NCI-H2029 treated with DMSO at 0.1 percent for 48 hours (cell line): ENCODE results near the gene DPYSL3.
A peak's percentile ranks its signal among the peaks of the same experiment; 100 is the strongest.

ENCODE experiments used
- DNase-seq: peaks from one replicate; lab custom pipeline; 2025; lab: John Stamatoyannopoulos, UW

Gene DPYSL3

DNA sequence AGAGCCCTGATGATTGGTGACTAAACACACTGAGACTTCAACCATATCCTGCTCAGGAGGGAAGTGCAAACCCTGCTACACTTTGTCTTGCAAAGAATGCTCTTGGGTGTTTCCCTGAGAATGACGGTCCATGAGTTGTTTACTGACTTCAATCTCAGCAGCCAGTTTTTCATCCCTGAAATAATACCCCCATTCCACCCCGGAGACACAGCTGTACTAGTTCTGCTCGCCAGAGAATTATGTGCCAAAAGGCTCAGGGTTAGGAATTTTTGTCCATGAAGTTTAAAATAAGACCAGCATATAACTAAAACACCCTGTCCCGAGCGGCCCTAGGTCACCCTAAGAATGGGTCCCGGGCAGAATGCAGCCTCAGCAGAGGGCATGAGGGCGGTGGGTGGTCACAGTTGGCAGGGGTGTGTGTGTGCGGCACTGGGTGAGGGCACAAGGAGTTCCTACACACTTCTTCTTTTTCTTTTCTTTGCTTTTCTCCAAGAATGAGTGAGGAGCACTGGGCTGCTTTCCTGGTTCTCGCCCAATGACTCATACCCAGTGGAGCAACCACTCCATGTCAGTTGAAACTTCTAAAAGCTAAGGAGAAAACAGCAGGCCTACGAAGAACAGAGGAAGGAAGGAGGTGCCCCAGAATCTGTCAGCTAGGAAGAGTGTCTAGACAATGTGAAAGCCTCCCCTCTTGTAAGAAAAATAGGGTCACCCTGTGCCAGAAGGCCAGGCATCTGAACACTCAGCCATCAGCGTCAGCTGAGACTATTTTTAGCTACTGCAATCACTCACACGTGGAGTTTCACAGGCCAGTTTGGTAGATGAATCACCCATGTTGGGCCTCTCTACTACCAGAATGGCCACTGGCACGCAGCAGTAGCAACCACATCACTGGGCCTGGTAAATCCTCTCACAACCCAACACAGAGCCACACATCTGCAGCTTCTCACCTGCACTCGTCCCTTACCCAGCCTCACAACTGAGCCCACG, 105.9 kb downstream of the DPYSL3 start:
- DNase-seq = no peak

DNA sequence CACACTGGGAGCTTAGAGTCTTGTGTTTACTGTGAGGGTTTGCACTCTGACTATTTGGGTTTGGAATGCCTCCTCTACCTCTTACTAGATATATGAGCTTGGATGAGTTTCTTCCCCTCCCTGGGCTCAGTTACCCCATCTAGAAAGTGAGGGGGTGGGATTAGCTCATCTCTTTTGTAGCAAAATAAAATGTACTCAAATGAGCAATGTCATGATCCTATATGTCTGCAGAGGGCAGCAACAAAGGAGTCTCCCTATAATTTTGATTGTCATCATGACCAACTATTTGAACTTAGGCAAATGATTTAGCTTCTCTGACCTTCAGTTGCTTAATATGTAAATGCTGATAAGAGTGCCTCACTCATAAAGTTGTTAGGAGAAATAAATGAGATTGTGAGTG, 109.0 kb downstream of the DPYSL3 start:
- DNase-seq = no peak

DNA sequence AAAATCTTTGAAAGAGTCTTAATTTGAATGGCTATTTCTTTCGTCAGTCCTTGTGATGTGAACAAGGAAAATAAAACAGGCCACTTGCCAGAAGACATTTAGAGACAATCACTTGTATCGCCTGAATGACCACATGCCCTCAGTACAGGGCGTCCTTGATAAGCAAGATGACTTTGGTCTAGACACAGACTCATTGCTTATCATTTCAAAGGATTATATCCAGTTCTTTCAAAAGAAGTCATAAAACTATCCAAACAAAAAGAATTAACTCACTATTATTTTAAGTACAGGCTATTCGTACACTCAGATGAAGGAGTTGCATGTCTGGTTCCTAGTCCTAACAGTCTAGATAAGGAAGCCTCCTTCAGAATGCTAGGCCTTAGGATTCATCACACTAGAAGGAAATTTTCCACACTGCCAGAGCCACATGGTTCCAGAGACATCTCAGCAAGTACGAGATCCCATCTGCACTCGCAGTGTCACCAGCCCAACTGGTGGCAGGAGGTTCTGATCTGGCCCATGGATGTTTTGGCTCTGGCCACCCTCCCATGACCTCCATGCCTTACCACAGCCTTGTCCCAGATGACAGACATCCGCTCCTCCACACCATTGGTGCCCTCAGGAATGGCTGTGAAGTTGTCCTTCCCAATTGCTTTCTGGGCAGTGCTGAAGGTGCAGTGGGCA, 109.6 kb downstream of the DPYSL3 start:
- DNase-seq = no peak

DNA sequence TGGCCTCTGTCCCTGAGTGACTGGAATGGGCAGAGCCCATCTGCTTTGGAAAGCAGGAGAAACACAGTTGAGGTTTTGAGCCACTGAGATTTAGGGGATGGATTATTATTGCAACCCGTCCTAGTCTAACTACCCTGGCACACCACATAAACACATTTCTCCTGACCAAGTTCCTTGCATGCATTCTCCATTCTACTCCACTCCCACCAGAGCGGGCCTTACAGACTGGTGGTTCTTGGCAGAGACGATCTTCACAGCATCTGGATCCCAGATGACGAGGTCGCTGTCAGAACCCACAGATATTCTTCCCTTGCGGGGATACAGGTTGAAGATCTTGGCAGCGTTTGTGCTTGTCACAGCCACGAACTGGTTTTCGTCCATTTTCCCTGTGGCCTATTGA, 111.0 kb downstream of the DPYSL3 start:
- no peak for DNase-seq

DNA sequence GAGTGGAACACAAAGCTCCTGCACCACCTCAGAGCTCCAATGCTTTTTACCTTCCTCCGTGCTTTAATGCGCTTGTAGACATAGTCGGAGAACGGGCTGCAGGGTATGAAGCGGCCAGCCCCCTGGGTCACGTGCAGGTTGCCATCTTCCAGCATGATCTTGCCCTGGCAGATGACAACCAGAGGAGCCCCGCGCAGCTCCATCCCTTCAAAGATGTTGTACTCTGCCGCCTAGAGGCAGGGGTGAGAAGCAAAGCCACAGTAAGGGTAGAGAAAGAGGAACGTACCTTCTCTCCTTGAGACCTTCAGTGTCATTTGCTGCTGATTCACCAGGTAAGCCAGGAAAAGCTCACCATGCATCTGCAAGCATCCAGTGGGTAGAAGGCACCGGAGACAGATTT, 112.3 kb downstream of the DPYSL3 start:
- DNase-seq = no peak

DNA sequence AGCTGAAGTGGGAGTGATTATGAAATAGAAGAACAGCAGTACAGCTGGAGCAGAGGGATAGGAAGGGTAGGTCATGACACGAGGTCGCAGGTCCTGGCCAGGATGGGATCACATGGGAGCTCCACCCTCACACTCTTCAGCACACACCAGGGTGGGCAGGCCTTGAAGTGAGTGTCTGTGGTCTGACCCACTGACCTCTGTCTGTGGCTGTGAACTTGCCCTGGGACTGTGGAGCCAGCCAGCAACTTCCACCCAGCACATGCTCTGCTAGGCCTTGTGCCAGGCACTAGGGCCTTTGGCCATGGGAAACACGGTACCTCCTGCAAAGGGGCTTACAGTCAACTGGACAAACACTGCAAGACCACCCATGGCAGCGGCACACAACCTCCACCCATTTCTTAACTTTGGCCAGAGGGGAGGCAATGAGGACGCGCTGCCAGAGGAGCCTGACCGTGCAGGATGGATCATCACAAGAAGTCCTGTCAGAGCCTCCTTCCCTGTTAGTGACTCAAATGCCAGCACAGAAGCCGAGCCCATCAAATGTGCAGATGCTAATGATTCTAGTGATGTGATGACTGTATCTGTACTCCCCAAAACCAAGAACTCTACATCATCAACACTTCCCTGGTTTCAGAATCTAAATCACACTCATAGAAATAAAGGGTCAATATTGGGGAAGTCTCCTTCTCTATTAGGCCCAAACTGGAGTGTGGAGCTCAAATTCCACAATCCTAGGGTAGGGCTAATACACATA, 113.6 kb downstream of the DPYSL3 start:
- no peak for DNase-seq

DNA sequence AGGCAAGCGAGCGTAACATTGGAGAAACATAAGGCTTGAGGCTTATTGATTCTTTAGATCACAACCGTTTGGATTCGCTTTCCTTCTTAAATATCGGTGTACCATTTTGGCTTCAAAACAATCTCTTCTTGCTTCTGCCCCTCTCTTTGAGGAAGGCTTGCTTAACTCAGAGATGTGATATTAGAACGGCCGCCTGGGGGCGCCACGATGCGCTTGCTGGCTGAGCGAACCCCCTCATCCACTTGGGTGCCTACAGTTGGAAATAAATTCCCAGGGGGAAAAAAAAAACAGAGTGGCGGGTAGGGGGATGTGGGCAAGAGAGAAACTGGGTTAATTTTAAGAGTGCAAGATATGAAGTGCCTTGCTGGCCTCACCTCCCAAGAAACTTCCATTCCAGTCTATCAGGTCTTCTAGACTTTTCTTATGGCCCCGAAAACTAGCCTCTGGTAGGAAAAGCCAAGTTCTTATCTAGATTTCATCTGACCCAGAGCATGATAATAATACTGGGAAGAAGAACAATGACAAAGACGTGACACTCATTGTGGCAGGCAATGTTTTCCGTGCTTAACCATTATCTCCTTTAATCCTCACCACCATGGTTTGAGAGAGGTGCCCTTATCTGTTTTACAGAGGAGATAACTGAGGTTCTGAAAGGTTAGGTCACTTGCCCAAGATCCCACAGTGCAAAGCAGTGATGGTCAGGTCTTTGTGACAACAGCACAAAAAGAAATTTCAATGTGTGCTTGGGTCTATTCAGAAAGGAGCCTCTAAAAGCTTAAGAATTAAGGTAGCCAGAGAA, 115.8 kb downstream of the DPYSL3 start:
- DNase-seq = no peak

DNA sequence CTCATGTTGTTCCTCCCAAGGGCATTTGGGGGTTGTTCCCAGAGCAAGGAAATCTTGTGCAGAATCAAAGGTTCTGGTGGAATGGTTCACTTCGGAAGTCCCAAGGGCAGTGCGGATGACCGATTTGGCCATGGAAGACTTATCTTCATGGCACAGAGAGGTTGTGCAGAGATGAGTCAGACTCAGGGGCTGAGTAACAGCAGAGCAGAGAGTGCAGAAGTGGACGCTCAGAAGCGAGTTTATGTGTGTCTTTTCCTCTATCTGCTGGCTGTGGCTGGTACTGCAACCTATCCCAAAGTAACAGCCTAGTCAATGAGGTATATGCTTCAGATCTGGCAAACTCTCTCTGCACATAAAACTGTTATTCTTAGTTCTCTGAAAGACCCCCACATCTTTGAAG, 118.1 kb downstream of the DPYSL3 start:
- DNase-seq = peak; percentile 14

DNA sequence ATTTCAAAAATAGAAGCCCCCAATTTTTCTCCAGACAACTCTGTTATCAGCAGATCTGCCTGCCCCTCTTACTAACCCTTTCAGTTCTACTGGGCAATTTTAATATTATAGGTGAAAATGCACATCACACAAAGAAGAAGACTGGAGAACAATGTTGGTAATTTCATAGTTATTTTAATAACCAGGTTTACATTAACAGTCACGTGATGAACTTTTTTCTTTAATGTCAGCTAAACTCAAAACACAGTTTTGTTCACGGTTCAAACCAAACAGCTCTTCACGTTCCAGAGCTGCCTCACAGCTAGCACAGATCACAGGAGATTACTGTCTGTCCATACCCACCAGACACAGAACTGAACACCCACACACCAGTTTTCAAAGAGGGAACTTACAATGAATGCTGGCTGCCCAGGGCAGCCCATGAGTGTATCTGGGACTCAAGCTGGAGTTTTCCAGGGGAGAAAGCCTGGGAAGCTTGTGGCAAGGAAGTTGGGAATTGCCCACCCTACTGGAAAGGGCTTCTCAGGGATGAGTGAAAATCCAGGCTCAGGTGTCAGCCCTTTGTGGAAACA, 119.1 kb downstream of the DPYSL3 start:
- DNase-seq = no peak

DNA sequence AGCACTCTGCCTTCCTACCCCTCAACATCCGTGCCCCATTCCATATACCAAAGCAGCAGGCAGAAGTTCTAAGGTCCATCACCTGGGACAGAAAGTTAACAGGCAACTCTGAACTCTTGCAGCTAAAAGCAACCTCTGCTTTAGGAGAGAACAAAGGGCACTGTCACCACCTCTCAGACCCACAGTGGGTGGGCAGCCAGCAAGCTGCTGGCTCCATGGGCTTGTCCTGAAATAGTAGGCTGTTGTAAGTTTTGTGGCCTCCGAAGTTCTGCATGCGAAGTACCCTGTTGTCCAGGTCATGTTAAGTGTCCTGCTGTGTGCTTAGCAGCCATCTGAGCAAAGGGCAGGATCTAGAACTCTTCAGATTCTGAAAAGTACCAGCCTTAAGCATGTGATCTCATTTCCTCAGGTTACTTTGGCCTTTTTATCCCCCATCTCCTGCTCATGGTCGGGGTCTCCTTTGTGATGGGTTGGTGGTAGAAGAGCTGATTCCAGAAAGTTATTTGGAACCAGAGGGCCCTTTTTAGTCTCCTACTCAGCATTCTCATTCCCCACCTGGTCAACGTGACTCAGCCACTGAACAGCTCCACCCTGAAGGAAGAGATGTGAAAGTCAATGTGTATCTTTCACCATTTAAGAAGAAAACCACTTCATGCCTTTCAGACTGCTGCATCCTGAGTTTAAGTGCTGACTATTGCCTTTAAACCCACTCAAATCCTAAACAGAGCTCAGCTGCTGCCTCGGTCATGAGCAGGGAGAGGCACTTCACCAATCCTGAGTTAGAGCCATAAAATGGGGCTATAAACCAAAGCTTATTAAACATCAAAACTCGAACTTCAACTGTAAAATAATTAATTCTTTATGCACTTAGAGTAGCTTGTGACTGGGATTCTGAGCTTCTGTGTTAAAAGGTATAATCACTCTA, 121.4 kb downstream of the DPYSL3 start:
- DNase-seq = no peak

DNA sequence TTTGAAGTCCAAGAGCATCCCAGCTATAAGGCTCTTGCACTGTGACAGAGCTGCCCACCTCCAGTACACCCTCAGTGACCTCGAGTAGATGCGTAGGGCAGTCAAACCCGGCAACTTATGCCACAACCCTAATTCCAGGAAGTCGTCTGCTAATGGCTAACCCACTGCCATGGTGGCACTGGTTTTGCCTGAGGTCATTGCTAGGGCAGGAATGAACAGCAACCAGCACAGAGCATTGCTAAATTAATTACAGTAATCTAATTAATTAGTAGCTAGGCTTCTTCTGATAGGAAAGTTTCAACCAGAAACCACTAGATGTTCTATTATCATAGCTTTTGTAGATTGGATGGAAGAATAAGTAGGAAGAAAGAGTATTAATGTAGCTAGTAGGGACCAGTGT, 122.8 kb downstream of the DPYSL3 start:
- DNase-seq = no peak

DNA sequence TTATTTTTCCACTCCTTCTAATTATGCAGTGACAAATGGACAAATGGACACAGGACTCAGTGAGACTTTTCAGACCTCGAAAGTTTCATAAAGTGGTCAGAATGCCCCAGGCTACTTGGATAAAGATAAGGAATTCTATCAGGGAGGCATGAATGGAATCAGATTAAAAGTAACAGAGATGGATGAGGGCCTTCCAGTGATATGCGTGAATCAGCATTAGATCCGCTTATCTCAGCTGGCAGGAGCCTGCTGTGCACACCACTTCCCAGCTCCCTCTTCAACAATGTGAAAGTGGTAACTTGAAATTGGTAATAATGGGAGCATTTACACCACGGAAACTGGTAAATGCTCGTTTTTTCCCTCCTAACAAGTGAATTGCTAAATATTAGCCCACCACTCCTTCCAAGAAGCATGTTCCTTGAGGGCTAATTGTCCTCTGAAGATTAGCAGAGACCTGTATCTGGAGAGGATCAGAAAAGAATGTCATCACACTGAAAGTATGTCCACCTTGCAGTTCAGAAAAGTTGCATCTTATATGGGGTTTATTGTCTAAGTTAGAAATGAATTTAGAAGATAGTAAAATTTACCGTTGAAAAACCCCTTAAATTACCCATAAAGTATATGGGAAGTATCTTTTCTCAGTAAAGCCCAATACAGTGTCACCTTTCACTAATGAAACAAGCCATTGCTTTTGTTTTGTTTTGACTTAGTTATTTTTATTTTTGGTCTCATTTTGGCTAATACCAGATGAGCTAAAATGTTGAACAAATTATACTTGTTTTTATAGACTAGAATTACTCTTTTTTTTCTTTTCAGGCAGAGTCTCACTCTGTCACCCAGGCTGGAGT, 125.3 kb downstream of the DPYSL3 start:
- no peak for DNase-seq

DNA sequence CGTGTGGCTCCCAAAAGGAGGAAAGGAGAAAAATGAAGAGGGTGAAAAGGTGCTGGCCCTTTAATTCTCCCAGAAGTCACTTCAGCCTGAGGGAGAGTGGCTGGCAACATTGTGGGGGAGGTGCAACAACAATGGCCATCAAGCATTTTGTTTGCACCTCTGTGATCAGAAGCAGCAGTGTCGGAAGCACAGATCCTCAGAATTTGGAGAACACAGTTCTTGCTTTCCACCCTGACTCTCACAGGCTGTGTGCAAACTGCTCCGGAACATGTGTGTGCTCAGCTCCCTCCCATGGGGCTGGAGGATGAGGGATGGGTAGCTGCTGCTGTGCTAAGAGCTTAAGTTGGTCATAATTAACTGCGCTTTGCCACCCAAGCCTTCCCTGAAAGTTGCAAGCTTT, 127.1 kb downstream of the DPYSL3 start:
- DNase-seq = no peak

DNA sequence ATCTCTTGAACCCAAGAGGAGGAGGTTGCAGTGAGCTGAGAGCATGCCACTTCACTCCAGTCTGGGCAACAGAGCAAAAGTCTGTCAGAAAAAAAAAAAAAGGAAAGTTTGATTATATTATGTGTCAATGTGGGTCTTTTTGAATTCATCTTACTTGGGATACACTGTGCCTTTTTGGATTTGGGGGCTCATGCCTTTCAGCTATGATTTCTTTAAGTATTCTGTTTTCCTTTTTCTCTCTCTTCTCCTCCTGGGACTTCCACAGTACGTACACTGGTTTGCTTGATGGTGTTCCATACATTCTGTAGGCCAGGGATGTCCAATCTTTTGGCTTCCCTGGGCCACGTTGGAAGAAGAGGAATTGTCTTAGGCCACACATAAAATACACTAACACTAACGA, 128.3 kb downstream of the DPYSL3 start:
- no peak for DNase-seq

DNA sequence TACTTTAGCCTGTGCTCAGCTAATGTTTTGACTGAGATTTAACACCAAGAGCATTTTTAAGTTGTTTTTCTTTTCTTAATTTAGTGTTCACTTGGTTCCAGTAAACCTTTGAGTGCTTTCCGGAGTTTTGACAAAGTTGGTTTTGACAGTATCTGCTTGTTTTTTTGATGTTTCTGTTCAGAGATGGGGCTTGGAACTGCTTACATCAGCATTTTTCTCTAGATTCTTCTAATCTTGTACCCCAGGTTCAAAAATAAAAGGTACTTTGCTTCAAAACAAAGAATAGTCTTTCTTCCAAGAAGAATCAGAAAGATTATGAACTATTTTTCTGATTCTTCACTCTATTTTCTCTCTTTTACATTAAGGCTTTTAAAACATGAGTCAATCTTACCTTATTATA, 132.2 kb downstream of the DPYSL3 start:
- no peak for DNase-seq

DNA sequence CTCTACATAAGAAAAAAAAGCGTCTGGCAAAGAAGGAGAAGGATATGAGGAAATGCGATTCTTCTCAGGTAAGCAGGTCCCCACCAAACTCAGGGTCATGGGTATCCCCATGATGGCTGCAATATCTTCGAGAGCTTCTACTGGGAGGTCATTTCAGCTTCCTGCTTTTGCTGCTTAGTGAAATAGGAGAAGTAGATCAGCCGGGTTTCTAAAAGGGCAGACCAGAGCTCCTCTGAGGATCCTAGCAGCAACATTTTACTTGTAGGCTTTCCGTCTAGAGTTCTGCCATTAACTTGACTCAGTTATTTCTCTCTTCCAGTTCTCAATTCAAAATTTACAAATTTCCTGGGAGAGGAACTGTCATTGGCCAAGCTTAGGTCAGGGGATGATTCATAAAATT, 134.7 kb downstream of the DPYSL3 start:
- no peak for DNase-seq

DNA sequence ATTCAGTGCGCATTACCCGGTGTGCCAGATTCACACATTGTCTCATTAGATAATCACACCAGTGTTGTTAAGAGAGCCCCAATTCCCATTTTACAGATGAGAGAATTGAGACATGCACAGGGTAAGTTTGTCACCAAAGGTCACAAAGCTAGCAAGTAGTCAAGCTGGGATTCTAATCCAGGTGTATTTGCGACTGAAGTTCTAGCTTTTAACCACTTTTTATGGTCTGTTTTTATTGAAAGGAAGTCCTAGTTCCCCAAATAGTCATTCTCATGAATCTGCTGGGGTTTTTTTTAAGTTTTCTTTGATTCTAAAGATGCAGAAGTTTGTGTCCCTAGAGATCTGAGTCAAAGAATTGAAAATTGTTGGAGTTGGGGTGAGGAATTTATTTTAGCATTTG, 136.5 kb downstream of the DPYSL3 start:
- no peak for DNase-seq

DNA sequence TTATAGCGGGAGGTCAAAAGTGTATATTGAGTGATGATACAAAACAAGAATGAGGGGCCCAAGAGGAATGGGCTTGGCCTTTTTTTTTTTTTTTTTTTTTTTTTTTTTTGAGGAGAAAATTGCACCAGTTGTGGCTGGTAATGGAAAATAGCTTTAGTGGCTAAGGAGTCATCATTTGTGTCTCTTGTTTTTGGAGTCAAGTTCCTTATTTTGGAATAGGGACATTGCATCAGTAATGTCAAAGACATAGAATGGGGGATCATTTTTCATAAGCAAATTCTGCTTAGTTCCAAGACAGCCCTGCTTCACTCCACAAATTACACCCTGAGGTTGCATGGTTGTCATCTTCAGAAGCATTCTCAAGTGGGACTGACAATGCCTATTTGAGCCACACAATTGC, 137.7 kb downstream of the DPYSL3 start:
- DNase-seq = no peak

DNA sequence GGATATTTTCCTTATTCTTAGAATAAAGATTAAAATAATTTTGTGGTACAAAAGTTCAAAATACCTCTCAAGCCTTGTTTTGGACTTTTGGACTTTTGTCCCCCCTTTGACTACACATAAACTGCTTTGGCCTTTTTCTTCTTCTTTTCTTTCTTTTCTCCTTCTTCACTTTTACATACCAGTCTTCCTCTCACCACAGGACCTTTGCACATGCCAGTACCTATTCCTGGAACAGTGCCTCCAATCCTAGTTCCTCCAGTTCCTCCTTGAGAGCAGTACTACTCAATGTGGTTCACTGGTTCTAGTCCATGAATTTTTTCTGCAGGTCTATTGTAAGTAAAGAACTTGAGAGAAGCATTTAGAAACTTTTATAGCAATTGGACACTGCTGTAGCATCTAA, 138.6 kb downstream of the DPYSL3 start:
- DNase-seq = no peak
